Memory B cell (primary cell): Measurements from ENCODE around the gene SOD3.

Experiments used
- ATAC-seq: fragments of 150-1000 bp; cut with Tn5 transposase; 2 replicates; pipeline ENCODE4 v1.10.0; 2021; ENCODE audit warnings: low read depth, mild to moderate bottlenecking, moderate library complexity
- DNase-seq, 2 donors: peaks; one replicate each; pipeline ENCODE4 v3.0.0; 2022; ENCODE audit warnings: low spot score in 2 of 2
- H3K27ac Mint-ChIP-seq: one replicate; pipeline ENCODE4 v1.8.0; 2022; ENCODE audit warnings: mild to moderate bottlenecking, moderate library complexity, mixed read lengths
- H3K27me3 Mint-ChIP-seq: one replicate; pipeline ENCODE4 v1.8.0; 2022; ENCODE audit warnings: mixed read lengths
- H3K36me3 Mint-ChIP-seq: one replicate; pipeline ENCODE4 v1.8.0; 2022; ENCODE audit warnings: mild to moderate bottlenecking, mixed read lengths
- H3K4me1 Mint-ChIP-seq: one replicate; pipeline ENCODE4 v1.8.0; 2022; ENCODE audit warnings: mixed read lengths
- H3K4me3 Mint-ChIP-seq: one replicate; pipeline ENCODE4 v1.8.0; 2022; ENCODE audit warnings: mild to moderate bottlenecking, moderate library complexity, mixed read lengths
- H3K9me3 Mint-ChIP-seq: one replicate; pipeline ENCODE4 v1.8.0; 2022; ENCODE audit warnings: mixed read lengths

Gene SOD3

GRCh38 chr4:24783506-24783905 lies 11.9 kb upstream of the SOD3 start:
- Mint-ChIP-seq H3K36me3 (no peaks in the 10 kb centered on the region), H3K4me3 (no peak overlapping the region), H3K27me3 (peaks cover 3% of the 10 kb centered on the region), H3K27ac (no peak overlapping the region), H3K4me1 (no peaks in the 10 kb centered on the region), H3K9me3 (peaks cover 3% of the 10 kb centered on the region)
- ATAC-seq = no peak
- DNase-seq = no peak

DNA sequence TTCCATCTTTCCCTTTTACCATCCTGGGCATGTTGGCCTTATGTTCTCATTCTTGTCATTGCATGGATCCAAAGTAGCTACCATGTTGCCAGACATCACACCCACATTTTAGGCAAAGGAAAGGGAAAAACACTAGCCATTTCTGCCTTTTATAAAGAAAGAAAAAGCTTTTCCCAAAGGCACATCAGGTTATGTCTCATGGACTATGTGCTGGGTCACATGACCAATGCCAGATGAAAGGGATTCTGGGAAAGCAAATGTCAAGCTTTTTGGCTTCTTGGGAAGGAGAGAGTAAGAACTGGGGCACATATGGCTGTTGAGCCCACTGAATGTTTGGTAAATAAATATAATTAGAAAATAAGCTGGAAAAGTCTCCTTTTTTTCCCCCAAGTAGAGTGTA lies 4.3 kb upstream of the SOD3 start:
- H3K9me3 Mint-ChIP-seq = peaks cover 3% of the 10 kb centered on the region
- H3K27me3 Mint-ChIP-seq = peaks cover 2% of the 10 kb centered on the region
- H3K36me3 Mint-ChIP-seq = no peaks in the 10 kb centered on the region
- DNase-seq (no peak), ATAC-seq (no peak)
- no peaks in the 10 kb centered on the region for H3K4me1 Mint-ChIP-seq
- no peak overlapping the region for H3K27ac Mint-ChIP-seq
- H3K4me3 Mint-ChIP-seq = no peak overlapping the region

DNA sequence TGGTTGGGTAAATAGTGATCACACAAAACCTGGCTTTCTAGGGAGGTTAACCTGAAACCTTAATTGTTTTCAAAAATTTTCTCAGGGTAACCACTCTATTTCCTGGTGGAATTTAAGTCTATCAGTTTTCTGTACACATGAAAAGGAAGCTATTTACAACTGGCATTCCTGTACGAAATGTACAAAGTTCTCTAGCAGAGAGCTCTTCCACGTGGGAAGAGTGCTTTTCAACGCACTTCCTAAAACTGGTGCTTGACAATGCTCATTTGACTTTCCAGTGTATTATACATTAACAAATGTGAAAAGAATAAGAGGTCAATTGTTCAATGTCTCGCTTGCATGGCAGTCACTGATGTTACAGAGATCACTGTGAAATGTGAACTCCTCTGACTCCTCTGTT lies 2.8 kb upstream of the SOD3 start:
- H3K9me3 Mint-ChIP-seq = peaks cover 1% of the 10 kb centered on the region

GRCh38 chr4:24793219-24794005 lies 2.0 kb upstream of the SOD3 start:
- peaks cover 4% of the 10 kb centered on the region for H3K27me3 Mint-ChIP-seq
- no peaks in the 10 kb centered on the region for H3K36me3 Mint-ChIP-seq
- no peaks in the 10 kb centered on the region for H3K4me1 Mint-ChIP-seq
- no peak overlapping the region for H3K4me3 Mint-ChIP-seq
- ATAC-seq = no peak
- no peak for DNase-seq
- H3K27ac Mint-ChIP-seq = no peak overlapping the region
- H3K9me3 Mint-ChIP-seq = peaks cover 1% of the 10 kb centered on the region

More for the DNA sequence above, 2.8 kb upstream of the SOD3 start:
- no peak for DNase-seq
- Mint-ChIP-seq H3K27ac (no peak overlapping the region), H3K36me3 (no peaks in the 10 kb centered on the region), H3K4me1 (no peaks in the 10 kb centered on the region), H3K4me3 (no peak overlapping the region), H3K27me3 (peaks cover 2% of the 10 kb centered on the region)
- no peak for ATAC-seq

DNA sequence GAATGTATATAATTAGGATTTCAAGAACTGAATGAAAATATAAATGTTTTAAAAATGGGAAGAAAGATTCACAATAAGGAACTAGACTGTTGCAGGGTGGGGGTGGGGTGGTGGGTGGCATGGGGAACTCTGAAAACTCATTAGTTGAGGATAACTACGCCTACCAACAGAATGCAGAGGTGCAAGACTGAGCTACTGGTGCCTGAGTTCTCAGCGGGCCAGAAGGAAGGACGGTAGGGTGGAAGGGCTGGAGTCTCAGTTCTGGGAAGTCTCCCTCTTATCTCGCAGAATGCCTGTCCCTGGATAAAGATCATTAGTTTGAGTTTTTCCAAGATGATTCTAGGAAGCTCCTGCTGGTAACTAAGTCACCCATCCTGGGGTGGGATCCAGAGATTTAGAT lies 1.3 kb upstream of the SOD3 start:
- no peak overlapping the region for H3K4me3 Mint-ChIP-seq
- H3K36me3 Mint-ChIP-seq = no peaks in the 10 kb centered on the region
- no peak for DNase-seq
- no peaks in the 10 kb centered on the region for H3K9me3 Mint-ChIP-seq
- peaks cover 10% of the 10 kb centered on the region for H3K27me3 Mint-ChIP-seq
- no peaks in the 10 kb centered on the region for H3K4me1 Mint-ChIP-seq
- no peak for ATAC-seq
- H3K27ac Mint-ChIP-seq = no peak overlapping the region

GRCh38 chr4:24794480-24794879 lies 893 bp upstream of the SOD3 start:
- Mint-ChIP-seq H3K27ac (no peak overlapping the region), H3K9me3 (no peaks in the 10 kb centered on the region), H3K27me3 (peaks cover 10% of the 10 kb centered on the region), H3K36me3 (no peaks in the 10 kb centered on the region), H3K4me3 (no peak overlapping the region), H3K4me1 (no peaks in the 10 kb centered on the region)
- no peak for ATAC-seq
- no peak for DNase-seq

DNA sequence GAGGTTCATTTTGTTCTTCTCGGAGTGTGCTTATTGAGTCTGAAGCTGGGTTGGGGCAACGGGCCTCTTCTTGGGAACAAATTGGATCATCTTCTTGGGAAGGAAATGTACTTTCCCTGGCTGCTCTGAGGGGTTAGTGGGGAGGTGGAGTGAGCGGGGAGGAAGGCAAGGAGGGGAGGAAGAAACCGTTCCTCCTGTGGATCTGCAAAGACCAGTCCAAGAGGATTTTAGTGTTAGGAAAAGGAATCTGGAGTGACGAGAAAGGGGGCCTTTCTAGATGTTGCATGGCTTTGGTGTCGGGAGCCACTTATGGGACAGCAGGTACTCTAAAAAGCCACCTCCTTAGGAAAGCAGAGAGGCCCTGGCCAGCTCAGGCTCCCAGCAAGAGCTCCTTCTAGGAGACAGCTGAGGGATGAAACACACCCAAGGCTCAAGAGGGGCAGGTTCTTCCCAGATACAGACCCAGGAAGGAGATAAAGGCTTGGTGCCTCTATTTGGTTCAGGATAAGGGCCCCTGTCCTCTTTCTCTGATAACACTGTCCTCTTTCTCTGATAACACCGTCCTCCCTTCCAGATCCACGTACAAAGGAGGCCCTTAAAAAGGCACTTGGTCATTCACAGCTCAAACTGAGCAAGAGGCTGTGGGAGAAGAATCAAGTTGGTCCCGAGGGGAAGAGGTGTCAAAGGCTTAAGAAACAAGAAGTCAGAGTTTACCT lies 451 bp downstream of the SOD3 start:
- Mint-ChIP-seq H3K27ac (no peak overlapping the region), H3K4me1 (no peaks in the 10 kb centered on the region), H3K4me3 (no peak overlapping the region), H3K36me3 (no peaks in the 10 kb centered on the region), H3K27me3 (peaks cover 13% of the 10 kb centered on the region), H3K9me3 (no peaks in the 10 kb centered on the region)
- DNase-seq = no peak
- ATAC-seq = no peak

DNA sequence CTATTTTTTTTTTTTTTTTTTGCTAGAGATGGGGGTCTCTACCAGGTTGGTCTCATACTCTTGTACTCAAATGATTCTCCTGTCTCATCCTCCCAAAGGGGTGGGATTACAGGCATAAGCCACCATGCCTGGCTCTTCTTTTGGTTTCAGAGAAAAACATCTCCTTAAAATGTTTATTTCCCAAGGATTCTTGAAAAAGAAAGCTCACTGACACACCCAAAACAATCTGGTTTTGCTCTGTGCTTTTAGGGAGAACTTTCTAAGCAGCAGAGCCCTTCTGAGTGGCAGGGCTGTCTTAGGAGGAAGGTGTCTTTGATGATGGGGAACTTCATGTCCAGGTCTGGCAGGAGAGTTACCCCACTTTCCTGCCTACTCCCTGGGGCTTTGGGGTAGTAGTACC lies 1.2 kb downstream of the SOD3 start:
- ATAC-seq = no peak
- H3K4me1 Mint-ChIP-seq = no peaks in the 10 kb centered on the region
- DNase-seq = no peak
- H3K9me3 Mint-ChIP-seq = no peaks in the 10 kb centered on the region
- H3K27ac Mint-ChIP-seq = no peak overlapping the region
- H3K36me3 Mint-ChIP-seq = no peaks in the 10 kb centered on the region
- H3K27me3 Mint-ChIP-seq = peaks cover 14% of the 10 kb centered on the region
- H3K4me3 Mint-ChIP-seq = no peak overlapping the region

DNA sequence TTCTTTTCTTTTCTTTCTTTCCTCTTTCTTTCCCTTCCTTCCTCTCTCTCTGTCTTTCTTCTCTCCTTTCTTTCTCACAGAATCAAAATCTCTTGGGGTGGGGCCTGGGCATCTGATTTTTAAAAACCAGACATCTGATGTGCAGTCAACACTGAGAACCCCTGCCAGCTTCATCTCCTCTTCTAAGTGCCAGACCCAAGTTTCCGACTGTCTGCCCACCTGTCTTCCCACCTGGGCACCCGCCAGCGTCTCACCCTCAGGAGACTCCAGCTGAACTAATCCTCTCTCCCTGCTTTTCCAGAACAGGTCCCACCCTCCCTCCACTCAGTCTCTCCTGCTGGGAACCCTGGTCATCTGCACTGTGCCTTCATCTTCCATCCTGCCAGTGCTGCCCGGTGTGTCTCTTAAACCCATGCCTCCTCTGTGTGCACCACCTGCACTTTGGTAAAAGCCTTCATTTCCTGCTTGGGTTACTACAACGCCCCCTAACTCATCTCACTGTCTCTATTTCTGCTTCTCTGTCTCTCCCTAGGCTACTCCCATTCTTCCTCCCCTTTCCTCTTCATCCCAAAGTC lies 2.8 kb downstream of the SOD3 start:
- Mint-ChIP-seq H3K27ac (no peak overlapping the region), H3K27me3 (peaks cover 13% of the 10 kb centered on the region), H3K36me3 (no peaks in the 10 kb centered on the region), H3K4me1 (no peaks in the 10 kb centered on the region), H3K4me3 (no peak overlapping the region), H3K9me3 (no peaks in the 10 kb centered on the region)
- DNase-seq (no peak), ATAC-seq (no peak)

DNA sequence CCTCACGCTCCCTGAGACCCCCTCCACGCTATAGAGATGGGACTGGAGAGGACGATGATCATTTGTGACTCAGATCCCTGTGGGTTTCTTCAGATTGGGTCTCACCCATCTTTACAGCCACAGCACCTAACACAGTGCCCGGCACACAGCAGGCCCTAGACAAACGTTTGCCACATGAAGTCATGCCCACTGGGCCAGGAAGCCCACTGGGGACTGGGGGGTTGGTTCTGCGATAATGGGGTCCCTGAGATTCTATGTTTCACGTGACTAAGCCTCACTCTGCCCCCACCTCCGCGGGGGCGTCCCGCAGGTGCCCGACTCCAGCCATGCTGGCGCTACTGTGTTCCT lies 3.8 kb downstream of the SOD3 start:
- DNase-seq = no peak
- Mint-ChIP-seq H3K36me3 (no peaks in the 10 kb centered on the region), H3K4me3 (no peak overlapping the region), H3K27ac (no peak overlapping the region), H3K4me1 (no peaks in the 10 kb centered on the region), H3K9me3 (no peaks in the 10 kb centered on the region), H3K27me3 (peaks cover 13% of the 10 kb centered on the region)
- ATAC-seq = no peak

- Mint-ChIP-seq H3K4me3 (no peak overlapping the region), H3K27ac (no peak overlapping the region), H3K27me3 (peaks cover 13% of the 10 kb centered on the region), H3K4me1 (no peaks in the 10 kb centered on the region), H3K9me3 (no peaks in the 10 kb centered on the region), H3K36me3 (no peaks in the 10 kb centered on the region)
- DNase-seq = no peak
- no peak for ATAC-seq
Observed at GRCh38 chr4:24799544-24800324, 4.4 kb downstream of the SOD3 start.

GRCh38 chr4:24800325-24800895 lies 5.0 kb downstream of the SOD3 start:
- DNase-seq (no peak), ATAC-seq (no peak)
- no peak overlapping the region for H3K27ac Mint-ChIP-seq
- no peaks in the 10 kb centered on the region for H3K4me1 Mint-ChIP-seq
- no peaks in the 10 kb centered on the region for H3K36me3 Mint-ChIP-seq
- no peaks in the 10 kb centered on the region for H3K9me3 Mint-ChIP-seq
- peaks cover 13% of the 10 kb centered on the region for H3K27me3 Mint-ChIP-seq
- no peak overlapping the region for H3K4me3 Mint-ChIP-seq

GRCh38 chr4:24801136-24801855 lies 5.9 kb downstream of the SOD3 start:
- Mint-ChIP-seq H3K27me3 (peaks cover 13% of the 10 kb centered on the region), H3K36me3 (no peaks in the 10 kb centered on the region), H3K4me3 (no peak overlapping the region)

More at GRCh38 chr4:24801136-24801855, 5.9 kb downstream of the SOD3 start:
- DNase-seq (no peak), ATAC-seq (no peak)
- Mint-ChIP-seq H3K9me3 (no peaks in the 10 kb centered on the region), H3K4me1 (no peaks in the 10 kb centered on the region), H3K27ac (no peak overlapping the region)
